Lung (tissue), 12 donors: ENCODE data around the gene CRYGN. TPM values are rescaled to one million over a fixed set of nuclear protein-coding genes. Genes with fewer than 3 reads are reported as not detected.

Experiments used
- ATAC-seq: fragments of 200-7000 bp; cut with Tn5 transposase; one replicate; pipeline ENCODE4 v1.9.1; 2020; ENCODE audit warnings: moderate number of reproducible peaks; ENCODE audit not compliant: insufficient read depth, low FRiP score
- DNase-seq, 3 donors: peaks; one replicate each; pipeline ENCODE4 v3.0.0-alpha.2; 2013 to 2017
- H3K27ac ChIP-seq, 2 donors: one replicate each; pipeline ENCODE4 v1.5.1; 2013; ENCODE audit warnings: mild to moderate bottlenecking in 2 of 2, moderate library complexity in 2 of 2, control low read depth in 1 of 2, inconsistent platforms in 1 of 2, low read depth in 1 of 2, low read length in 1 of 2
- H3K27me3 ChIP-seq, 3 donors: one replicate each; pipeline ENCODE4 v1.5.1; 2013; ENCODE audit warnings: low read length in 2 of 3; ENCODE audit not compliant: control insufficient read depth in 3 of 3, insufficient read depth in 3 of 3
- H3K36me3 ChIP-seq, 4 donors: one replicate each; pipeline ENCODE4 v1.5.1; 2013; ENCODE audit warnings: low read length in 4 of 4, mild to moderate bottlenecking in 1 of 4, moderate library complexity in 1 of 4; ENCODE audit not compliant: control insufficient read depth in 4 of 4, insufficient read depth in 4 of 4
- H3K4me1 ChIP-seq, 5 donors: one replicate each; pipeline ENCODE4 v1.5.1; 2013; ENCODE audit warnings: low read length in 5 of 5, mild to moderate bottlenecking in 2 of 5, moderate library complexity in 1 of 5; ENCODE audit not compliant: control insufficient read depth in 5 of 5, insufficient read depth in 5 of 5
- H3K4me3 ChIP-seq: one replicate; pipeline ENCODE4 v1.5.1; 2013; ENCODE audit warnings: mild to moderate bottlenecking, control low read depth, moderate library complexity
- H3K9ac ChIP-seq, 2 donors: one replicate each; pipeline ENCODE4 v1.5.1; 2013; ENCODE audit warnings: low read length in 2 of 2, control low read depth in 1 of 2; ENCODE audit not compliant: insufficient read depth in 1 of 2
- H3K9me3 ChIP-seq, 4 donors: one replicate each; pipeline ENCODE4 v1.5.1; 2013; ENCODE audit warnings: low read length in 3 of 4, mild to moderate bottlenecking in 1 of 4, moderate library complexity in 1 of 4; ENCODE audit not compliant: control insufficient read depth in 4 of 4, insufficient read depth in 3 of 4
- CTCF ChIP-seq: IDR thresholded peaks from 2 replicates; pipeline ENCODE4 v1.5.1; 2012; ENCODE audit warnings: mild to moderate bottlenecking; ENCODE audit errors: control extremely low read depth, extremely low read depth
- WGBS, 2 donors: extraction: QIAGEN DNeasy Blood & Tissue Kit; methylation state at CpG; one replicate each; pipeline ENCODE4 v1.1.7; 2013; 5-methylcytosine and 5-hydroxymethylcytosine counted together
- polyA plus RNA-seq, 2 donors: library from polyadenylated mRNA; stranded (reverse); fragments of 200-250 nt; gene quantifications; one replicate each; pipeline ENCODE4 v1.2.1, GENCODE V29; 2013
- total RNA-seq, 2 donors: library from RNA; depleted of rRNA in 1 of 2; stranded (reverse); fragments of >200 nt in 1 of 2; gene quantifications; one replicate each; pipeline ENCODE4 v1.2.1, GENCODE V29; 2014 to 2021
- donor health status: control.
- donor health status: control.
- donor health status: Bipolar disorder and iron deficiency.
- donor health status: healthy.
- donor health status: DM: yes; HTN: yes; CAD: no.

CRYGN gene
- total and polyA plus RNA-seq, 4 donors = 0.07 to 0.34 (median 0.28) TPM; not detected in 1

GRCh38 chr7:151456276-151456675 lies 16.3 kb upstream of the CRYGN start:
- Histone ChIP-seq H3K4me1 (peaks cover 0 to 17% (median 13%) of the 10 kb centered on the region in 5 donors), H3K36me3 (no peaks in the 10 kb centered on the region), H3K4me3 (no peak overlapping the region), H3K27ac (no peak overlapping the region), H3K9me3 (no peaks in the 10 kb centered on the region), H3K9ac (no peak overlapping the region), H3K27me3 (peaks cover 0 to 2% (median 0%) of the 10 kb centered on the region in 3 donors)
- 96 to 98% methylated on average over 5 of the region's 5 CpGs for WGBS, 2 donors
- ATAC-seq (no peak), DNase-seq (no peak)
- no peak for TF ChIP-seq CTCF

GRCh38 chr7:151455690-151456089 lies 15.7 kb upstream of the CRYGN start:
- WGBS, 2 donors = 81 to 92% methylated on average over 4 of the region's 4 CpGs
- Histone ChIP-seq H3K27ac (no peak overlapping the region), H3K36me3 (no peaks in the 10 kb centered on the region), H3K9me3 (no peaks in the 10 kb centered on the region), H3K4me3 (no peak overlapping the region), H3K9ac (no peak overlapping the region), H3K4me1 (peaks cover 0 to 15% (median 12%) of the 10 kb centered on the region in 5 donors), H3K27me3 (peaks cover 0 to 2% (median 0%) of the 10 kb centered on the region in 3 donors)
- no peak for TF ChIP-seq CTCF
- ATAC-seq = no peak
- no peak for DNase-seq

- Histone ChIP-seq H3K9ac (no peak overlapping the region), H3K27ac (no peak overlapping the region), H3K36me3 (no peaks in the 10 kb centered on the region), H3K27me3 (peaks cover 0 to 2% (median 0%) of the 10 kb centered on the region in 3 donors), H3K9me3 (no peaks in the 10 kb centered on the region), H3K4me3 (no peak overlapping the region), H3K4me1 (peaks cover 0 to 8% (median 6%) of the 10 kb centered on the region in 5 donors)
- ATAC-seq (no peak), DNase-seq (no peak)
- TF ChIP-seq CTCF = no peak
- WGBS, 2 donors = 91 to 94% methylated on average over 15 of the region's 15 CpGs
Observed at GRCh38 chr7:151454932-151455530, 15.1 kb upstream of the CRYGN start.

- Histone ChIP-seq H3K27me3 (peaks cover 0 to 2% (median 0%) of the 10 kb centered on the region in 3 donors), H3K4me1 (peaks cover 0 to under 1% (median 0%) of the 10 kb centered on the region in 5 donors), H3K9ac (no peak overlapping the region), H3K4me3 (no peak overlapping the region), H3K27ac (no peak overlapping the region), H3K36me3 (no peaks in the 10 kb centered on the region), H3K9me3 (no peaks in the 10 kb centered on the region)
- DNase-seq = no peak
- no peak for ATAC-seq
- 94 to 95% methylated on average over 14 of the region's 14 CpGs for WGBS, 2 donors
- TF ChIP-seq CTCF = no peak
Observed at GRCh38 chr7:151454305-151454704, 14.4 kb upstream of the CRYGN start.
